CD1c-positive myeloid dendritic cell (primary cell): ENCODE data around the gene SLC31A2.

Experiments used
- DNase-seq: peaks from one replicate; pipeline ENCODE4 v3.0.0-alpha.2; 2016; ENCODE audit errors: extremely low spot score

Gene SLC31A2

GRCh38 chr9:113186137-113186755, 35.4 kb downstream of the SLC31A2 start:
- DNase-seq: no peak

- DNase-seq: peak; percentile 93
Observed at GRCh38 chr9:113187929-113188595, 37.3 kb downstream of the SLC31A2 start.

- DNase-seq: no peak
Observed at GRCh38 chr9:113192455-113192854, 41.6 kb downstream of the SLC31A2 start.

DNA sequence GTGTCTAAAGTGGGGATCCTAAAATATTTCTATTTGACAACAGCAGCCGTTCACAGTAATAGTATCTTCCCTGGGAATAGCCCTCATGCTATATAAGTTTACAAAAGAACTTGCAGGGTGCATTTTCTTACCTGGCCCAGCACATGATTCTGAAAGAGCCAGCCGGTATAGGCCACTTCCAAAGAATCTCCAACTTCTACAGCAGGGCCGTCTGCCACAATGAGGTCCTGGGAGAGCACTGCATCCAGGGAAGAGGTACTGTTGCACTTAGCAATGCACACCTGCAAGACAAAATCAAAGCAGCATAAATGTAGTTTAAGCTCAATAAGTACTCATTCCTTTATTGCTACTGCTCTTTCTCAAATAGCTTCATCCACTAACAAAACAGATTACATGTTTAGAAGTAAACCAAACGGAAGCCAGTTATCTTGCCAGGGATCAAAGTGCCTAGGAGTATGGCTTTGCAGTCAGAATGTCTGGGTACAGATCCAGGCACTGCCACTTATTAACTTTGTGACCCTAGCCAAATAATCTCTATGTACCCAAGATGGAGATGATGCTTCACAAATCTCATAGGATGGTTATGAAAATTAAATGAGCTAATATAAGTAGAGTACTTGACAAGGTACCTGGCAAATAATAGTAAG, 49.0 kb downstream of the SLC31A2 start:
- DNase-seq: no peak

DNA sequence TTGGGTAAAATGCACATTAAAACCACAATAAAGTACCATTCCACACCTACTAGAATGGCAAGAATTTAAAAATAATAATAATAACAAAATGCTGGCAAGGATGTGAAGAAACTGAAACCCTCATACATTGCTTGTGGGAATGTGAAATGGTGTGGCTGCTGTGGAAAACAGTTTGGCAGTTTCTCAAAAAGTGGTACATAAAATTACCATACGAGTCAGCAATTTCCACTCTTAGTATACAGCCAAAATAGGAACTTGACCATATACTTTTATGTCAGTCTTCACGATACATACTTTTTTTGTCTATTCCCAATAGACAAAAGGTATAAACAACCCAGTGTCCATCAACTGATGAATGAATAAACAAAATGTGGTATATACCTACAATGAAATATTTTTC, 54.6 kb downstream of the SLC31A2 start:
- DNase-seq: peak; percentile 17

GRCh38 chr9:113205861-113206260, 55.1 kb downstream of the SLC31A2 start:
- DNase-seq: peak; percentile 66

- DNase-seq: peak; percentile 45
Observed at GRCh38 chr9:113210815-113211214, 60.0 kb downstream of the SLC31A2 start.
